Measurements from ENCODE around the gene SCFD1. TPM values are rescaled to one million over a fixed set of nuclear protein-coding genes. Genes with fewer than 3 reads are reported as not detected.
A peak's percentile ranks its signal among the peaks of the same experiment; 100 is the strongest.
"Not testable (repeated sequence)": the region's sequence is repeated elsewhere in the genome, so short reads cannot be mapped to it uniquely, and the experiment has no call there.

SCFD1 gene, protein sequence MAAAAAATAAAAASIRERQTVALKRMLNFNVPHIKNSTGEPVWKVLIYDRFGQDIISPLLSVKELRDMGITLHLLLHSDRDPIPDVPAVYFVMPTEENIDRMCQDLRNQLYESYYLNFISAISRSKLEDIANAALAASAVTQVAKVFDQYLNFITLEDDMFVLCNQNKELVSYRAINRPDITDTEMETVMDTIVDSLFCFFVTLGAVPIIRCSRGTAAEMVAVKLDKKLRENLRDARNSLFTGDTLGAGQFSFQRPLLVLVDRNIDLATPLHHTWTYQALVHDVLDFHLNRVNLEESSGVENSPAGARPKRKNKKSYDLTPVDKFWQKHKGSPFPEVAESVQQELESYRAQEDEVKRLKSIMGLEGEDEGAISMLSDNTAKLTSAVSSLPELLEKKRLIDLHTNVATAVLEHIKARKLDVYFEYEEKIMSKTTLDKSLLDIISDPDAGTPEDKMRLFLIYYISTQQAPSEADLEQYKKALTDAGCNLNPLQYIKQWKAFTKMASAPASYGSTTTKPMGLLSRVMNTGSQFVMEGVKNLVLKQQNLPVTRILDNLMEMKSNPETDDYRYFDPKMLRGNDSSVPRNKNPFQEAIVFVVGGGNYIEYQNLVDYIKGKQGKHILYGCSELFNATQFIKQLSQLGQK
- total RNA-seq: 10 to 100 TPM; 71.9 to 91.1 TPM

DNA sequence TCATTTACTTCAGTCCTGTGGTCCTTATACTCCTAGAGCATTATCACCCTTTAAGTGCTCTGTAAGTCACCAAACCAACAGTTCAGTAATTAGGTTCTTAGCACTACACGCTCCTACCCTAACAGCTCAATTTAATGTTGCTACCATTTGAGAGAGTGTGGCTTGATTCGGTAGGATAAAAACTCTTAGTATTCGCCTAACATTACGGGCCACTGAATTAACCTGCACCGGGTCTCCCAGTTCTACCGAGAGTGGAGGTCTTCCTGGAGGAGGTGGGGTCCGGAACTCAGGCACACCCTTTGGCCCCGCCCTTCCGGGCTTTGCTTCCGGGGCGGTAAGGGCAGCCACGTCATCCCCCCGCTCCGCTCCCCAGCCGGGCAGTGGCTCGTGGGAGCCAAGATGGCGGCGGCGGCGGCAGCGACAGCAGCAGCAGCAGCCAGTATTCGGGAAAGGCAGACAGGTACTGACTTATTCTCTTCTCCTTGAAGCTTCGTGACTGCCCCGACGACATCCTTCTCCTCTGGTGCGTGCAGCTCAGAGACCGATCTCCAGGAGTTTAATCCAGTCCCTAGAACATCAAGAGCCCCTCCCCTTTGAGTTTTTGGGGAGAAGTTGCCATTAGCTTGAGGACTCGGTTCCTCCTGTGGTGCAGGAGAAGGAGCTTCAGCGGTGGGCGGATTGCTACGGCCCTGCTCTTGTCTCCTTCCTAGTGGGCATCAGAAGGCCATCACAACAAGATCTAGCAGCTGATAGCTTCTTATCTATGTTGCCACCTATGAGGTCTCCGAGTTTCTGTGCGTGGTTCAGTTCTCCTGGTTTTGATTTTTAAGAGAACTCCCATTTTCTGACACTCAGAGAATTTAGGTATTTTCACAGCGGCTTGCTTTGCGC lies at the start of gene SCFD1:
TSS of gene SCFD1 (plus strand) at position 380 of the 891 bp plus-strand sequence. CDS start at position 400, 20 bp downstream.
- TF ChIP-seq, protein P1, sequence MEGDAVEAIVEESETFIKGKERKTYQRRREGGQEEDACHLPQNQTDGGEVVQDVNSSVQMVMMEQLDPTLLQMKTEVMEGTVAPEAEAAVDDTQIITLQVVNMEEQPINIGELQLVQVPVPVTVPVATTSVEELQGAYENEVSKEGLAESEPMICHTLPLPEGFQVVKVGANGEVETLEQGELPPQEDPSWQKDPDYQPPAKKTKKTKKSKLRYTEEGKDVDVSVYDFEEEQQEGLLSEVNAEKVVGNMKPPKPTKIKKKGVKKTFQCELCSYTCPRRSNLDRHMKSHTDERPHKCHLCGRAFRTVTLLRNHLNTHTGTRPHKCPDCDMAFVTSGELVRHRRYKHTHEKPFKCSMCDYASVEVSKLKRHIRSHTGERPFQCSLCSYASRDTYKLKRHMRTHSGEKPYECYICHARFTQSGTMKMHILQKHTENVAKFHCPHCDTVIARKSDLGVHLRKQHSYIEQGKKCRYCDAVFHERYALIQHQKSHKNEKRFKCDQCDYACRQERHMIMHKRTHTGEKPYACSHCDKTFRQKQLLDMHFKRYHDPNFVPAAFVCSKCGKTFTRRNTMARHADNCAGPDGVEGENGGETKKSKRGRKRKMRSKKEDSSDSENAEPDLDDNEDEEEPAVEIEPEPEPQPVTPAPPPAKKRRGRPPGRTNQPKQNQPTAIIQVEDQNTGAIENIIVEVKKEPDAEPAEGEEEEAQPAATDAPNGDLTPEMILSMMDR (IDR thresholded peaks at IDR 0.05): no peak
- peak; percentile 92 to 98 (median 98) for TF ChIP-seq POLR2A (IDR thresholded peaks at IDR 0.05)
- ATAC-seq (peak; percentile 99), DNase-seq (peak; percentile 94 to 95 (median 94))
- Histone ChIP-seq H3K27ac (peak within 1 kb of the TSS; percentile 57 to 93 (median 82)), H3K27me3 (no peaks in the 10 kb centered on the region), H3K4me1 (peaks cover 31% of the 10 kb centered on the region), H3K4me3 (peak within 1 kb of the TSS; percentile 58 to 78), H3K36me3 (replicated peaks in 1 of 2; ENCODE audit: insufficient read depth in 1 of 2, low read depth in 2 of 2) (no peaks in the 10 kb centered on the region), H3K9me3 (no peaks in the 10 kb centered on the region)
- 0 to 1% methylated on average over 5 to 35 of the region's 35 CpGs for WGBS, 2 donors
- intact Hi-C loops (cut with DNase I): no loop called here

DNA sequence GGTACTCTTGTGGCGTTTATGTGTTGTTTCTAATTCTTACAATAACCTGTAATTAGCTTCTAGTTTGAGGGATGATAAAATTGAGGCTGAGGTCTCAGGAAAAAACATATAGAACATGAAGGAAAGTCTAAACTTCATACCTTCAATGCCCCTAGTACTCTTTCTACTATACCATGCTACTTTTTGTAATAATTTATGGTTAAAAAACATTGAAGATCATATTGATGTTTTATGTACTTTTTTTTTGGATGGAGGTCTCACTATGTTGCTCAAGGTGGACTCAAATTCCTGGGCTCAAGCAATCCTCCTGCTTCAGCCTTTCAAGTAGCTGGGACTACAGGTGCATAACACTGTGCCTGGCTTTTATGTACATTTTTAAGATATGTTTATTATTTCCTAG lies 49.3 kb upstream of the SCFD1 start:
- WGBS, 2 donors: 45 to 53% methylated on average over 1 of the region's 1 CpG
- H3K4me3 ChIP-seq: no peak overlapping the region
- H3K9me3 ChIP-seq: no peaks in the 10 kb centered on the region
- TF ChIP-seq, protein P1 (IDR thresholded peaks at IDR 0.05): no peak
- intact Hi-C loops (cut with DNase I): no loop called here
- DNase-seq (no peak), ATAC-seq (no peak)
- peak overlapping the region in 1 of 4 donors; percentile 16 for H3K27ac ChIP-seq
- H3K4me1 ChIP-seq: peaks cover 14% of the 10 kb centered on the region
- no peaks in the 10 kb centered on the region for H3K27me3 ChIP-seq
- no peaks in the 10 kb centered on the region for H3K36me3 ChIP-seq (replicated peaks in 1 of 2; ENCODE audit: insufficient read depth in 1 of 2, low read depth in 2 of 2)

DNA sequence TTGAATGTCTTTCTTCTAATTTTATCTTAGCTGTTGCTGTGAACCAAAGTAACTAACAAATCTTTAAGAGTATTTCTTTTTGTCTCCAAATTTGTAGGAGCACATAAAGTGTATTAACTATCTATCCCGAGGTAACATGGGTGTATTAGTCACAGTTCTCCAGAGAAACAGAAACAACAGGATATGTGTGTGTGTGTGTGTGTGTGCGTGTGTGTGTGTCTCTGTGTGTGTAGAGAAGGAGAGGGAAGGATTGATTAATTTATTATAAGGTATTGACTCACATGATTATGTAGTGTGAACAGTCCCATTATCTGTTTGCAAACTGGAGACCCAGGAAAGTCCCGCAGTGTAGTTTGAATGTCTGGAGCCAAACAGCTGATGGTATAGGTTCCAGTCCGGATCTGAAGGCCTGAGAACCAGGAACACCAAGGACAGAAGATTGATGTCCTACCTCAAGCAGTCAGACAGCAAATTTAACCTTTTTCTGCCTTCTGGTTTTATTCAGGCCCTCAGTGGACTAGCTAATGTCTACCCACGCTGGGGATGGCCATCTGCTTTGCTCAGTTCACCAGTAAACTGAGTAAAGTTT lies 48.8 kb upstream of the SCFD1 start:
- H3K4me1 ChIP-seq: peaks cover 14% of the 10 kb centered on the region
- DNase-seq (no peak), ATAC-seq (peak; percentile 64)
- no peaks in the 10 kb centered on the region for H3K9me3 ChIP-seq
- H3K4me3 ChIP-seq: no peak overlapping the region
- intact Hi-C loops (cut with DNase I): no loop called here
- H3K27ac ChIP-seq: peak overlapping the region in 1 of 4 donors; percentile 16
- H3K27me3 ChIP-seq: no peaks in the 10 kb centered on the region
- H3K36me3 ChIP-seq (replicated peaks in 1 of 2; ENCODE audit: insufficient read depth in 1 of 2, low read depth in 2 of 2): no peaks in the 10 kb centered on the region
- 22 to 36% methylated on average over 5 of the region's 5 CpGs for WGBS, 2 donors
- no peak for TF ChIP-seq POLR2A (IDR thresholded peaks at IDR 0.05)
- TF ChIP-seq, protein P1 (IDR thresholded peaks at IDR 0.05): no peak

DNA sequence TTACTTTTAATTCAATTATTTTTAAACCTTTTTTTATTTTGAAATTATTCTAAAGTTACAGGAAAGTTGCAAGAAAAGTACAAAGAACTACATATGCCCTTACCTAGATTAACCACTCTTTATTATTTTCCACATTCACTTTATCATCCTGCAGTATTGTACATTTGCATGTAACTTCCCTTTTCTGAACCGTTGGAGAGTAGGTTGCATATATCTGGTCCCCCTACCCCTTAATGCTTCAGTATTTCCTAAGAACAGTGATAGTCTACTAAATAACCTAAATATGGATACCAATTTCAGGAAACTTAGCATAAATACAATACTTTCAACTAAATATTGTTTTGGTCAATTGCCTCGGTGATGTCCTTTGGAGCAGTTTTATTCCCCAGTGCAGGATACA lies 48.2 kb upstream of the SCFD1 start:
- Histone ChIP-seq H3K36me3 (replicated peaks in 1 of 2; ENCODE audit: insufficient read depth in 1 of 2, low read depth in 2 of 2) (no peaks in the 10 kb centered on the region), H3K4me1 (peaks cover 14% of the 10 kb centered on the region), H3K9me3 (no peaks in the 10 kb centered on the region), H3K4me3 (no peak overlapping the region), H3K27ac (no peak overlapping the region), H3K27me3 (no peaks in the 10 kb centered on the region)
- intact Hi-C loops (cut with DNase I): no loop called here
- 70 to 85% methylated on average over 2 of the region's 2 CpGs for WGBS, 2 donors
- no peak for DNase-seq
- TF ChIP-seq, protein P1 (IDR thresholded peaks at IDR 0.05): no peak
- TF ChIP-seq POLR2A (IDR thresholded peaks at IDR 0.05): no peak
- no peak for ATAC-seq

DNA sequence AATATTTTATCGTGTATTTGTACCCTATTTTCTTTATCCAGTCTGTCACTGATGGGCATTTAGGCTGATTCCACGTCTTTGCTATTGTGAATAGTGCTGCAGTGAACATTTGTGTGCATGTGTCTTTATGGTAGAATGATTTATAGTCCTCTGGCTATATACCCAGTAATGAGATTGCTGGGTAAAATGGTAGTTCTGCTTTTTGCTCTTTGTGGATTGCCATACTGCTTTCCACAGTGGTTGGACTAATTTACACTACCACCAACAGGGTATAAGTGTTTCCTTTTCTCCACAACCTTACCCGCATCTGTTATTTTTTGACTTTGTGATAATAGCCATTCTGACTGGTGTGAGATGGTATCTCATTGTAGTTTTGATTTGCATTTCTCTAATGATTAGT lies 47.3 kb upstream of the SCFD1 start:
- peaks cover 14% of the 10 kb centered on the region for H3K4me1 ChIP-seq
- H3K36me3 ChIP-seq (replicated peaks in 1 of 2; ENCODE audit: insufficient read depth in 1 of 2, low read depth in 2 of 2); H3K27ac ChIP-seq; H3K9me3 ChIP-seq; DNase-seq; intact Hi-C loops (cut with DNase I); ATAC-seq; H3K27me3 ChIP-seq; H3K4me3 ChIP-seq: not testable (repeated sequence)
- 94% methylated on average over 3 of the region's 3 CpGs for WGBS, 2 donors

DNA sequence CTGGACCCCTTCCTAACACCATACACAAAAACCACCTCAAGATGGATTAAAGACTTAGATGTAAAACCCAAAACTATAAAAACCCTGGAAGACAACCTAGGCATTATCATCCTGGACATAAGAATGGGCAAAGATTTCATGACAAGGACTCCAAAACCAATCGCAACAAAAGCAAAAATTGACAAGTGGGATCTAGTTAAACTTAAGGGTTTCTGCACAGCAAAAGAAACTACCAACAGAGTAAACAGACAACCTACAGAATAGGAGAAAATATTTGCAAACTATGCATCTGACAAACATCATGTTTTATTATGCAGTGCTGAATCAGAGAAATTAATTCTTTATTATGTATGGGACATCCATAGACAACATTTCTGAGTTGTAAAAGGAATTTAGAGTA lies 45.8 kb upstream of the SCFD1 start:
- H3K27ac ChIP-seq; H3K9me3 ChIP-seq; ATAC-seq; DNase-seq; intact Hi-C loops (cut with DNase I); H3K4me3 ChIP-seq; H3K27me3 ChIP-seq; H3K36me3 ChIP-seq (replicated peaks in 1 of 2; ENCODE audit: insufficient read depth in 1 of 2, low read depth in 2 of 2): not testable (repeated sequence)
- H3K4me1 ChIP-seq: peaks cover 14% of the 10 kb centered on the region
- 96 to 100% methylated on average over 1 of the region's 1 CpG for WGBS, 2 donors
